MCF 10A (cell line): ENCODE data around the gene PRRX1. TPM values are rescaled to one million over a fixed set of nuclear protein-coding genes. Genes with fewer than 3 reads are reported as not detected.
A peak's percentile ranks its signal among the peaks of the same experiment; 100 is the strongest.

Experiments used
- BruUV-seq: library from RNA; stranded (reverse); fragments of 400-500 nt; replicated peaks from 2 replicates; lab custom pipeline; 2021; lab: Mats Ljungman, UMichigan
- CTCF ChIA-PET: fragments of 300-600 bp; sonication (Branson Sonifier 250); formaldehyde crosslinking; extraction: SDS; loops from one replicate; lab custom pipeline; 2021; ENCODE audit warnings: antibody characterized with exemption, inconsistent platforms; lab: Yijun Ruan, JAX
- POLR2A ChIA-PET: fragments of 300-600, 350-650 bp; sonication (Branson Sonifier 250); formaldehyde crosslinking; extraction: SDS; loops from one replicate; lab custom pipeline; 2020; ENCODE audit warnings: antibody characterized with exemption, inconsistent platforms; lab: Yijun Ruan, JAX
- DNase-seq: peaks from one replicate; pipeline ENCODE4 v3.0.0-alpha.2; 2018; ENCODE audit not compliant: unreplicated experiment
- H3K27ac Mint-ChIP-seq: one replicate; pipeline ENCODE4 v1.8.0; 2022; ENCODE audit warnings: mild to moderate bottlenecking, low read depth, mixed read lengths; ENCODE audit not compliant: unreplicated experiment
- H3K27me3 Mint-ChIP-seq: one replicate; pipeline ENCODE4 v1.8.0; 2022; ENCODE audit warnings: mixed read lengths; ENCODE audit not compliant: insufficient read depth, unreplicated experiment
- H3K36me3 Mint-ChIP-seq: one replicate; pipeline ENCODE4 v1.8.0; 2022; ENCODE audit warnings: mild to moderate bottlenecking, moderate library complexity, mixed read lengths; ENCODE audit not compliant: insufficient read depth, unreplicated experiment
- H3K4me1 Mint-ChIP-seq: one replicate; pipeline ENCODE4 v1.8.0; 2022; ENCODE audit warnings: mixed read lengths; ENCODE audit not compliant: insufficient read depth, unreplicated experiment
- H3K4me3 Mint-ChIP-seq: one replicate; pipeline ENCODE4 v1.8.0; 2022; ENCODE audit warnings: mild to moderate bottlenecking, moderate library complexity, mixed read lengths; ENCODE audit not compliant: unreplicated experiment
- H3K9me3 Mint-ChIP-seq: one replicate; pipeline ENCODE4 v1.8.0; 2022; ENCODE audit warnings: mixed read lengths; ENCODE audit not compliant: unreplicated experiment
- CTCF ChIP-seq: fragments of 200-600 bp; IDR thresholded peaks from one replicate; pipeline ENCODE4 v1.8.0; 2022; ENCODE audit warnings: antibody characterized with exemption, mild to moderate bottlenecking; ENCODE audit not compliant: unreplicated experiment
- intact Hi-C: fragments of 100-400 bp; cut with micrococcal nuclease; formaldehyde crosslinking; loops from 2 replicates; pipeline ENCODE4 v1.14.1; 2022
- total RNA-seq: library from RNA; stranded (reverse); gene quantifications from 2 replicates; pipeline ENCODE4 v1.2.3, GENCODE V29; 2022

Gene PRRX1
- total RNA-seq, 1 experiment from 2014 or later: not detected

- Mint-ChIP-seq H3K36me3 (no peaks in the 10 kb centered on the region), H3K27ac (no peak overlapping the region), H3K4me1 (no peaks in the 10 kb centered on the region), H3K4me3 (no peak overlapping the region), H3K27me3 (no peaks in the 10 kb centered on the region), H3K9me3 (no peaks in the 10 kb centered on the region)
- ChIA-PET POLR2A (no interaction called here), CTCF (interaction anchor here (0.6 to 2.1 kb wide), 3 partner anchors 9 to 65 kb away, joined by 3 to 10 read pairs (median 4); no protein-coding TSS in a partner anchor)
- no TSS peak for BruUV-seq
- intact Hi-C loops: no loop called here
- no peak for DNase-seq
- no peak for TF ChIP-seq CTCF
Observed at GRCh38 chr1:170755795-170756194, 91.9 kb downstream of the PRRX1 start.

- H3K4me3 Mint-ChIP-seq: no peak overlapping the region
- intact Hi-C loops: no loop called here
- H3K4me1 Mint-ChIP-seq: no peaks in the 10 kb centered on the region
- POLR2A ChIA-PET: no interaction called here
- CTCF ChIA-PET: interaction anchor here (0.6 to 1.8 kb wide), 5 partner anchors 41 to 349 kb away, joined by 3 to 4 read pairs (median 3); no protein-coding TSS in a partner anchor
- no peaks in the 10 kb centered on the region for H3K27me3 Mint-ChIP-seq
- H3K27ac Mint-ChIP-seq: no peak overlapping the region
- TF ChIP-seq CTCF: no peak
- no TSS peak for BruUV-seq
- no peak for DNase-seq
- no peaks in the 10 kb centered on the region for H3K36me3 Mint-ChIP-seq
- H3K9me3 Mint-ChIP-seq: no peaks in the 10 kb centered on the region
Observed at GRCh38 chr1:170758992-170759391, 95.1 kb downstream of the PRRX1 start.

GRCh38 chr1:170765279-170765678, 101.3 kb downstream of the PRRX1 start:
- ChIA-PET CTCF (interaction anchor here (0.6 to 2.0 kb wide), 24 partner anchors 9 to 975 kb away, joined by 3 to 26 read pairs (median 3); no protein-coding TSS in a partner anchor), POLR2A (no interaction called here)
- H3K27ac Mint-ChIP-seq: no peak overlapping the region
- H3K36me3 Mint-ChIP-seq: no peaks in the 10 kb centered on the region
- no peak for TF ChIP-seq CTCF
- no peak overlapping the region for H3K4me3 Mint-ChIP-seq
- no peaks in the 10 kb centered on the region for H3K27me3 Mint-ChIP-seq
- intact Hi-C loops: loop anchor here (1.0 to 10.0 kb wide), 7 partner anchors 76 to 836 kb away; no protein-coding TSS in a partner anchor
- H3K4me1 Mint-ChIP-seq: no peaks in the 10 kb centered on the region
- DNase-seq: no peak
- no peaks in the 10 kb centered on the region for H3K9me3 Mint-ChIP-seq
- no TSS peak for BruUV-seq

- intact Hi-C loops: loop anchor here (1.0 to 10.0 kb wide), 7 partner anchors 77 to 837 kb away; no protein-coding TSS in a partner anchor
- peak; percentile 74 for TF ChIP-seq CTCF
- Mint-ChIP-seq H3K27me3 (no peaks in the 10 kb centered on the region), H3K4me3 (no peak overlapping the region), H3K4me1 (no peaks in the 10 kb centered on the region), H3K36me3 (no peaks in the 10 kb centered on the region), H3K27ac (no peak overlapping the region), H3K9me3 (no peaks in the 10 kb centered on the region)
- DNase-seq: peak; percentile 54
- no TSS peak for BruUV-seq
- ChIA-PET CTCF (interaction anchor here (0.6 to 2.0 kb wide), 25 partner anchors 9 to 974 kb away, joined by 3 to 26 read pairs (median 3); no protein-coding TSS in a partner anchor), POLR2A (no interaction called here)
Observed at GRCh38 chr1:170765712-170766330, 101.9 kb downstream of the PRRX1 start.
